Cerebellar cortex (tissue), 1 donor: ENCODE data around the gene DNAJB2.
"Not testable (repeated sequence)": the region's sequence is repeated elsewhere in the genome, so short reads cannot be mapped to it uniquely, and the experiment has no call there.

Experiments
- DNase-seq: peaks from one replicate; pipeline ENCODE4 v3.0.0-alpha.2; 2015; ENCODE audit warnings: low spot score

Gene DNAJB2

GRCh38 chr2:219258942-219259341 lies 20.2 kb upstream of the DNAJB2 start:
- DNase-seq, result not testable (repeated sequence)

DNA sequence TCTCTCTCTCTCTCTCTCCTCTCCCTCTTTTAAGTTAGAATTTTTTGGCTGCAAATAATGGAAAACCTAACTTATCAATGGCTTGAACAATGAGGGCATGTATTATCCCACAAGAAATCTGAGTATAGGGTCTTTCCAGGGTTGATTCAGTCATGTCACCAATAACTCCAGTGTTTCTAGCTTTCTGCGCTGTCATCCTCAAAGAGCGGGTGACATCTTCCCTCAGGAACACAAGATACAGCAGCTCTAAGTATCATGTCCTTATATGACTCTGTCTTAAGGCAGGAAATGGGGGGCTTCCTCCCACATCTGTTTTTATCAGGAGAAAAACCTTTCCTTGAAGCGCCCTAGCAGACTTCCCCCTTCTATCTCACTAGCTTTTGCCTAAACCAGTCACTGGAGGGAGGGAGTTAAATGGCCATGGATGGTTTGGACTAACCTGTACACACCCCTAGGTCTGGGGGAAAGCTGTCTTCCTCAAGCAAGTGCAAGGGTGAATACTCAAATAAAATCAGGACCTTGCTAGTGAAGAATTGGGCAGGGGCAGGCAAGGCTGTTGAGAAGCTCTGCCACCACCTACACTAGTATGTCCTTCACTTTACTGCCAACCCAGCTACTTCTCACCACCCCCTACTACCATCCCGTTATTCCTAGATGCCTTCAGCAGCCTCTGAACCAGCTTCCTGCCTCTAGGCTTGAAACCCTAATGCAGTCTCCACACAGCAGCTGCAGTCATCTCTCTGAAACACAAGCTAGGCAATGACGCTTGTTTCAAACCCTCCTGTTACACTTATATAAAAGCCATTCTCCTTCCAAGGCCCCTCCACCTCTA lies 17.9 kb upstream of the DNAJB2 start:
- no peak for DNase-seq

GRCh38 chr2:219266232-219266631 lies 12.9 kb upstream of the DNAJB2 start:
- DNase-seq, result no peak

- DNase-seq, result no peak
Measured at GRCh38 chr2:219266886-219267285, 12.3 kb upstream of the DNAJB2 start.

DNA sequence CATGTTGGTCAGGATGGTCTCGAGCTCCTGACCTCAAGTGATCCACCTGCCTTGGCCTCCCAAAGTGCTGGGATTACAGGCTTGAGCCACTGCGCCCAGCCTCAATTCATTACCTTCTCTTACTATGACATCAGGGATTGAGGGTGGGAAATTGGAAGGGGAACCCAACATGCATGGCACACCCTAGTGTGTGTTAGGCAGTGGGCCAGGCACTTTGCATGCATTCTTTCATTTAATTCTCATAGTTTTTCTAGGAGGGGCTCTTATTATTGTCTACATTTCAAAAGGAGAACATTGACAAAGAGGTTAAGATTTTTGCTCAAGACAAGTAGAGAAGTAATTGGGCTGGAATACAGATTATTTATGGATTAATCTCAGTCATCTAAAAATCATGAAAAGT lies 10.9 kb upstream of the DNAJB2 start:
- no peak for DNase-seq

- no peak for DNase-seq
Measured at GRCh38 chr2:219269362-219270054, 9.7 kb upstream of the DNAJB2 start.

- no peak for DNase-seq
Measured at GRCh38 chr2:219270055-219270372, 9.2 kb upstream of the DNAJB2 start.

DNA sequence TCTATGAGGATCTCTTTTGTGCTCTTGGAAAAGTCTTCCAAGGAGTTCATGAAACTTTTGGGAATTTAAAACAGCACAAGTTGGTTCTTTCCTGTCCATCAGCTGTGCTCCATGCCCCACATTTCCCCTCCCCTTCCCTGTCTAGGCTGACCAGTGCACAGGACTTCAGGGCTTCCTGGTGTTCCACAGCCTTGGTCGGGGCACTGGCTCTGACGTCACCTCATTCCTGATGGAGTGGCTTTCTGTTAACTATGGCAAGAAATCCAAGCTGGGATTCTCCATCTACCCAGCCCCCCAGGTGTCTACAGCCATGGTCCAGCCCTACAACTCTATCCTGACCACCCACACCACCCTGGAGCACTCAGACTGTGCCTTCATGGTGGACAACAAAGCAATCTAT lies 8.1 kb upstream of the DNAJB2 start:
- DNase-seq, result no peak

GRCh38 chr2:219272356-219272755 lies 6.8 kb upstream of the DNAJB2 start:
- no peak for DNase-seq

GRCh38 chr2:219272995-219273394 lies 6.2 kb upstream of the DNAJB2 start:
- DNase-seq, result no peak

DNA sequence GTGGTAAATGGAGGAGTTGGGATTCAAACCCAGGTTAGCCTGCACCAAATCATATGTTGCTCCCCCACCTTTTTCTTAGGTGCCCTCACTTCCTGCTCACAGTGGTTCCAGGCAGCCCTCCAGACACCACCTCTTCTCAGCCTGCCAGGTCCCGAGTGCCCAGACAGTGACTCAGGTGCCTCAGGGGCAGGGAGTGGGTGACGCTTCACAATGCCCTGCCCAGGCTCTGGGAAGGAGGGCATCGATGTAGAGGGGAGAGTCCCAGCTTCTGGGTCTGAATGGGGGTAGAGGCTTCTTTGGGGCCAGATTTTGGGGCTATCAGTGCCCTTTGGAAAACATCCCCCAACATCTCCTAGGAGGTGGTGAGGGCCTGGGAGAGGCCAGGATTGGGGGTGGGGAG lies 5.2 kb upstream of the DNAJB2 start:
- no peak for DNase-seq

DNA sequence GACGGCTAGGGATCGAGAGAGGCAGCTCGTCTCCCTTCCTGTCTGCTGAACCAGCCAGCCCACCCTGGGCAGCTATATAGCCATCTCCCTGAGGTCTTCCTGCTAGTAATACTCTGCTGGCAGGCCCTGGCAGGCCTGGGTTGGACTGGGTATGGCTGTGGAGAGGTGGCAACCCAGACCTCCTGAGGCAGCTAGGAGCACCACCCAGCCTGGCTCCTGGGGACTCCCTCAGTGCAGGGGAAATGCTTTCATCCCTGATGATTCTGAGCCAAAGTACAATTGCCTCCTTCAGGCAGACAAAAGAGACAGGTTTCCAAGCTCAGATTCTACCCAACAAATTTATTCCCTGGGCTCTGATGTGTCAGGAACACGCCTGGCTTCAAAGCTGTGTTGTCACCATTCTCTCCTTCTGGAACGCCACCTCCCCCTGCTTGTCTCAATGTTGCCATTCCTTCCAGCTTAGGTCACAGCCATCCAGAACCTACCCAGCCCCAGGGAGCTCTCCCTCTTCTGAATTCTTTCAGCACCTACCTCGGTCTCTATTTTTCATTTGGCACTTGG lies 4.7 kb upstream of the DNAJB2 start:
- no peak for DNase-seq

DNA sequence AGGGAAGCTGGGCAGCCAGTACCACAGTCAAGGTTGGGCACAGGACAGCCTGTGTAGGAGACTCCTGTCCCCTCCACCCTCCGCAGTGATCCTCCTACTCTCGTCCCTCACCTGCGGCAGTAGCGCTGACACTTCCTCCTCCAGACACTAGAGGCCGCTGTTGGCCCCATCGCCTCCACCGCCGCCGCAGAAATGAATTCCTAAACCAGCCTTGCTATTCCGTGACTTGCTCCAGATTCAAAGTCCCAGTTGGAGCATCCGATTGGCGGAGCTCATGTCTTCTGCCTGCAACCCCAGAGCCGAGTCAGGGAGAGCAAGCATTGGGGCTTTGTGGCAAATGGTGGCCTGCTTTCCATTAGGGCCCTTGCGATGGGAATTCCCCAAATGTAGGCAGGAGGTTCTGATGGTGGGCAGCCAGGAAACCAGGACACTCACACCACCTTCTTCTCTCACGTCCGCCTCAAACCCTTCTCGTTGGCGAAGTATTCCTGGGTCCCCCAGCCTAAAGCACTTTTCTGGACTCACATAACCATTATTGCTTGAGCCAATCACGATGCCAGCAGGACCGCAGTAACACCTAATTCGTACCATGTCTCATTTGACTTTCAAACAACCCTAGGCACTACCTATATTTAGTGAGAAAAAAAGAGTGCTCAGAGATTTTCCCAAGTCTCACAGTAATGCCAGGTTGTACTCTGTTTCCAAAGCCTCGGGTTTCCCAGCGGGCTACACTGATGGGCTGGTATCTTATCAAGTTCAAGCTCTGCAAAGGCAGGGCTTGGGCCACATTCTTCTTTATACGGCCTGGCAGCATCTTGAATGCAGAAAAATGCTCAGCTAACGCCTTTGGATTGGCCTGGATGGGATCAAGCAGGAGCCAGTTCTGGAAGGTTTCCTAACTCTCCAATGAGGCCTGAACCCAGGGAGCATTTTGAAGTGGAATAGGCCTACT lies 1.2 kb upstream of the DNAJB2 start:
- DNase-seq, result peak; percentile 90

GRCh38 chr2:219278655-219279150 lies 463 bp upstream of the DNAJB2 start:
- no peak for DNase-seq

- no peak for DNase-seq
Measured at GRCh38 chr2:219279916-219280516, 850 bp downstream of the DNAJB2 start.

GRCh38 chr2:219280651-219281050 lies 1.5 kb downstream of the DNAJB2 start:
- DNase-seq, result no peak

DNA sequence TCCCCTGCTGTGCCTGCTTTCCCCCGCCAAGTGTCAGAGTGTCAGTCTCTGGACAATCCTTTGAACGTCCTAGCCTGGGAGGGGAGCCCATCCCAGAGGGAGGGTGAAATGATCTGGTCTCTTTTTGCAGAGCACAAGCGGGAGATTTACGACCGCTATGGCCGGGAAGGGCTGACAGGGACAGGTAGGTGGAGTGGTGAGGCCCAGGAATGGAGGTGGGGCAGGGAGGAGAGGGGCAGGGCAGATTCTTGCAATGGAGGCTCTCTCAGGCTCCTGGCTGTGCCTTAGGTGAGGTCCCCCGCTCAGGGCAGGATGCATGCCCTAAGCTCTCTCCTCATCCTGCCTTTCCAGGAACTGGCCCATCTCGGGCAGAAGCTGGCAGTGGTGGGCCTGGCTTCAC lies 2.4 kb downstream of the DNAJB2 start:
- DNase-seq, result no peak

DNA sequence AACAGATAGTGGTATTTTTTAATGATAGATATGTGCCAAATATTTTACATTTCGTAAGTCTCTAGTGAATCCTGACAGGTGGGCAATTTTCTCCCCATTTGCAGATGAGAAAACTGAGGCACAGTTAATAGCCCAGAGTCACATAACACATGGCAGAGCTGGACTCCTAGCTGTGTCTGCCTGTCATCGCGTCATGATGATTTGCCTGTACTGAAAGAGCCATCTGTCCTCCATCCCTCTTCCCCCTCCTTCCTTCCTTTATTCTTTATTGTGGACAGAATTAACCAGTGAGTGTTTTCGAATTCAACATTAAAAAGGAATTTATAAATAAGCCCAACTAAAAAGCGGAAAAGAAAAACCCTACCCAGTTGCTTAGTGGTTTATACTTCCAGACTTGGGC lies 3.2 kb downstream of the DNAJB2 start:
- peak; percentile 53 for DNase-seq

GRCh38 chr2:219282943-219283581 lies 3.9 kb downstream of the DNAJB2 start:
- DNase-seq, result no peak

DNA sequence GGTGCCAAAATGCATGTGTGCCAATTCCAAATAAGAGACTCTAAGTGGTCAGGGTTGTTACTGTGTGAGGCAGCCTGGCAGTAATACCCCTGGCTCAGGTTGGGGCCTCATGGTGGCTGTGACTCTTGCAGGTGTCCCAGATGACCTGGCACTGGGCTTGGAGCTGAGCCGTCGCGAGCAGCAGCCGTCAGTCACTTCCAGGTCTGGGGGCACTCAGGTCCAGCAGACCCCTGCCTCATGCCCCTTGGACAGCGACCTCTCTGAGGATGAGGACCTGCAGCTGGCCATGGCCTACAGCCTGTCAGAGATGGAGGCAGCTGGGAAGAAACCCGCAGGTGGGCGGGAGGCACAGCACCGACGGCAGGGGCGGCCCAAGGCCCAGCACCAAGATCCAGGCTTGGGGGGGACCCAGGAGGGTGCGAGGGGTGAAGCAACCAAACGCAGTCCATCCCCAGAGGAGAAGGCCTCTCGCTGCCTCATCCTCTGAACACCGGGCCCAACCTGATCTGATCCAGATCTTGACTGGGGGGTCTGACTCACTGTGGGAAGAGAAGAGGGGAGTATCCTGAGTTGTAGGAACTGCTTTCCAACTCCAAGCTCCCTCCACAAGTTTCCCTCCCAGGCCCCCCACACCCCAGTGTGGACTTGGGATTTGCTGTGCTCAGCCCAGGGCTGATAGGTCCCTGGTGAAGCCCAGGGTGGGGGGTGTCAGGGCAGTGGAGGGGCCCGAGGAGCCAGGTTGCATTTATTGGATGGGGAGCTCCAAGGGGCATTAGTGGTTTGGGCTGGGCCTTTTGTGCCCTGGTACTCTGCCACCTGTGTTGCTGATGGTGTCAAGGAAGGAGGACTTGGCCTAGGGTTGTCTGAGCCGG lies 5.6 kb downstream of the DNAJB2 start:
- no peak for DNase-seq
